ENCODE data around the gene LRRC2.

DNA sequence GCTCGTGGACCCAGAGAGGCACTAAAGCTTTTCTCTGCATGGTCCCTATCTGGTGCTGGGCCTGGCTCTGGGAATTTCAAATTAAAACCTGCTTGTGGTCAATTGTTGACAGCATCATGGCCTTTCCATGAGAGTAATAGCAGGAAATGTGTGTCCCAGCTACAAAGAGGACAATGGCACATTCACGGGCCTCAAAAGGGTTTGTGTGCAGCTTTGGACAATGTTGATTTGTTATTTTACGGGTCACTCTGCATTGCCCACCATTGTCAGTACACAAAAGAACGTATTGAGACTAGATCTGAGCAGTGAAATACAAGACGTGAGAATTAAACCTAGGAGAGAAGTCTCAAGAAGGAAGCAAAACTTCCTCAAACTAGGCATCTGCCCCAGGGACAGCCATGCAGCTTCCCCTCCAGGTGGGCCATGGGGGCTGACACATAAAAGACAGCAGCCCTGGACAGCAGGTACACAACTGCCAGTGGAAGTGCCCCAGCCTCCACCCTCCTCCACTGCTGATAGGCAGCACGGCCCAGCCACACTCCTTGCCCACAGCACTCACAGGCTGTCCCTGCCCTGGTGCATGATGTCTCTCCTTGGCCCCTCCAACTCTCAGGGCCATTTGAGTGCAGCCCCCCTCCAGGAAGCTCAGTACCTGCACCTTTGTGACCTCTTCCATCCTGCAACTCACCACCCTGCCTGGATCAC, 85.5 kb downstream of the LRRC2 start:
- TF ChIP-seq, protein P1, sequence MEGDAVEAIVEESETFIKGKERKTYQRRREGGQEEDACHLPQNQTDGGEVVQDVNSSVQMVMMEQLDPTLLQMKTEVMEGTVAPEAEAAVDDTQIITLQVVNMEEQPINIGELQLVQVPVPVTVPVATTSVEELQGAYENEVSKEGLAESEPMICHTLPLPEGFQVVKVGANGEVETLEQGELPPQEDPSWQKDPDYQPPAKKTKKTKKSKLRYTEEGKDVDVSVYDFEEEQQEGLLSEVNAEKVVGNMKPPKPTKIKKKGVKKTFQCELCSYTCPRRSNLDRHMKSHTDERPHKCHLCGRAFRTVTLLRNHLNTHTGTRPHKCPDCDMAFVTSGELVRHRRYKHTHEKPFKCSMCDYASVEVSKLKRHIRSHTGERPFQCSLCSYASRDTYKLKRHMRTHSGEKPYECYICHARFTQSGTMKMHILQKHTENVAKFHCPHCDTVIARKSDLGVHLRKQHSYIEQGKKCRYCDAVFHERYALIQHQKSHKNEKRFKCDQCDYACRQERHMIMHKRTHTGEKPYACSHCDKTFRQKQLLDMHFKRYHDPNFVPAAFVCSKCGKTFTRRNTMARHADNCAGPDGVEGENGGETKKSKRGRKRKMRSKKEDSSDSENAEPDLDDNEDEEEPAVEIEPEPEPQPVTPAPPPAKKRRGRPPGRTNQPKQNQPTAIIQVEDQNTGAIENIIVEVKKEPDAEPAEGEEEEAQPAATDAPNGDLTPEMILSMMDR (IDR thresholded peaks at IDR 0.05; ENCODE audit: extremely low read depth in 1 of 2, insufficient read depth in 1 of 2, low read depth in 1 of 2, low read length in 2 of 2): no peak
- TF ChIP-seq POLR2AphosphoS5 (IDR thresholded peaks at IDR 0.05; ENCODE audit: insufficient read depth, low read depth, low read length): no peak
- TF ChIP-seq GATA2 (IDR thresholded peaks at IDR 0.05; ENCODE audit: insufficient read depth, insufficient read length, low read depth, low read length): no peak
- TF ChIP-seq EZH2 (IDR thresholded peaks at IDR 0.05; ENCODE audit: borderline replicate concordance, low read depth, low read length, severe bottlenecking): no peak
- TF ChIP-seq, protein P2, sequence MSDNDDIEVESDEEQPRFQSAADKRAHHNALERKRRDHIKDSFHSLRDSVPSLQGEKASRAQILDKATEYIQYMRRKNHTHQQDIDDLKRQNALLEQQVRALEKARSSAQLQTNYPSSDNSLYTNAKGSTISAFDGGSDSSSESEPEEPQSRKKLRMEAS (IDR thresholded peaks at IDR 0.05; ENCODE audit: insufficient read depth, insufficient read length): no peak
- no peak for TF ChIP-seq POLR2A (IDR thresholded peaks at IDR 0.05; ENCODE audit: low read depth, low read length)
- no peak for TF ChIP-seq FOS (IDR thresholded peaks at IDR 0.05; ENCODE audit: borderline replicate concordance, insufficient read depth, low read length)
- TF ChIP-seq MYC (IDR thresholded peaks at IDR 0.05; ENCODE audit: low read depth, low read length): no peak
